NB4 (cell line): ENCODE results near the gene XPNPEP1.

Source experiments
- MYC ChIP-seq: IDR thresholded peaks from 2 replicates; pipeline ENCODE4 v1.6.1; 2011; ENCODE audit warnings: low read depth, low read length
- TF ChIP-seq, protein P1 (sequence below): IDR thresholded peaks from one replicate; pipeline ENCODE4 v1.5.1; 2012; ENCODE audit warnings: low read depth, low read length
- TF ChIP-seq, protein P2 (sequence below): IDR thresholded peaks from 2 replicates; pipeline ENCODE4 v1.6.1; 2011; ENCODE audit warnings: low read depth, low read length

DNA sequence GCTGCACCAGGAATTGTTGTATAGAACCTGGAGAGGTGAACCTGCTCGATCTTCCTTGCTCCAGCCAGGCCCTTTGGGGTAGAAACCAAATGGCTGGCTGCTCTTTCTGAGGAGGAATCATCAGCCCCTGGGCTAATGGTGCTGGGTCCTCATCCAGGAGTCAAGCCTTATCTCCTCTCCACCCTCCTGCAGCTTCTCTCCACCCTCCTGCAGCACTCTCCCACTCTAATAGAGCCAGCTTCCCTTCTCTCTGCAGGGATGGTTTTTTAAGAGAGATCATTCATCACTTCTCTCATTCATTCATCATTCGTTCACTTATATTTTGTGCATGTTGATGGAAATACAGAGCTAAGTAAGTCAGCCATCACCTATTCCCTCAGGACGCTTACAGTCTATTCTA is 103.5 kb downstream of the XPNPEP1 start:
- no peak for TF ChIP-seq MYC
- TF ChIP-seq, protein P1, sequence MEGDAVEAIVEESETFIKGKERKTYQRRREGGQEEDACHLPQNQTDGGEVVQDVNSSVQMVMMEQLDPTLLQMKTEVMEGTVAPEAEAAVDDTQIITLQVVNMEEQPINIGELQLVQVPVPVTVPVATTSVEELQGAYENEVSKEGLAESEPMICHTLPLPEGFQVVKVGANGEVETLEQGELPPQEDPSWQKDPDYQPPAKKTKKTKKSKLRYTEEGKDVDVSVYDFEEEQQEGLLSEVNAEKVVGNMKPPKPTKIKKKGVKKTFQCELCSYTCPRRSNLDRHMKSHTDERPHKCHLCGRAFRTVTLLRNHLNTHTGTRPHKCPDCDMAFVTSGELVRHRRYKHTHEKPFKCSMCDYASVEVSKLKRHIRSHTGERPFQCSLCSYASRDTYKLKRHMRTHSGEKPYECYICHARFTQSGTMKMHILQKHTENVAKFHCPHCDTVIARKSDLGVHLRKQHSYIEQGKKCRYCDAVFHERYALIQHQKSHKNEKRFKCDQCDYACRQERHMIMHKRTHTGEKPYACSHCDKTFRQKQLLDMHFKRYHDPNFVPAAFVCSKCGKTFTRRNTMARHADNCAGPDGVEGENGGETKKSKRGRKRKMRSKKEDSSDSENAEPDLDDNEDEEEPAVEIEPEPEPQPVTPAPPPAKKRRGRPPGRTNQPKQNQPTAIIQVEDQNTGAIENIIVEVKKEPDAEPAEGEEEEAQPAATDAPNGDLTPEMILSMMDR = no peak
- TF ChIP-seq, protein P2, sequence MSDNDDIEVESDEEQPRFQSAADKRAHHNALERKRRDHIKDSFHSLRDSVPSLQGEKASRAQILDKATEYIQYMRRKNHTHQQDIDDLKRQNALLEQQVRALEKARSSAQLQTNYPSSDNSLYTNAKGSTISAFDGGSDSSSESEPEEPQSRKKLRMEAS = no peak
